Prostate gland (tissue), 2 donors: ENCODE measurements around the gene CACYBP.

Experiments used
- POLR2A ChIP-seq: fragments of 450-650 bp; IDR thresholded peaks from one replicate; pipeline ENCODE4 v1.6.1; 2016; ENCODE audit warnings: antibody characterized with exemption, mild to moderate bottlenecking
- TF ChIP-seq, protein P1 (sequence below), 4 experiments: fragments of 200-600 bp in 2 of 4; fragments of 450-650 bp in 2 of 4; sonication (generic) in 2 of 4; IDR thresholded peaks; 1 replicate in 3 of 4; 2 replicates in 1 of 4; pipeline ENCODE4 v1.5.1; 2016 to 2019; ENCODE audit warnings: antibody characterized with exemption in 4 of 4, mild to moderate bottlenecking in 2 of 4, moderate library complexity in 2 of 4

DNA sequence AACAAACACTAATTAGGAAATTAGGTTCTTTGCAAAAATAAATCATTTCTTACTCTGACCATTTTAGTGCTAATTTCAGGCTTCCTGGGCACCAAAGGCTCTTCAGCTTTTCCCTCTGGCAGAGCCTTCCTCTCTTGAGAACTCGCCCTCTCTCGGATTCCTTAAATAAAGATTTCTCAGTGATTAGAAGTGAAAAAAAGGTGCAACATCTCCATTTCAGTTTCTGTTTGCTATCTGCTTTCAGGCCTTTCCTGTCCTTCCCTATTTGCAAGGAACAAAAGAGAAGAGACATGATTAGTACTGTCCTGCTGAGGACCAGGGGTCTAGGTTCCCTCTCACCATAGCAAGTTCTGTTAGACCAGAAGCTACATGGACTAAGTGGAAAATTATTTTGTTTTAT is 27.8 kb upstream of the CACYBP start:
- TF ChIP-seq, protein P1, sequence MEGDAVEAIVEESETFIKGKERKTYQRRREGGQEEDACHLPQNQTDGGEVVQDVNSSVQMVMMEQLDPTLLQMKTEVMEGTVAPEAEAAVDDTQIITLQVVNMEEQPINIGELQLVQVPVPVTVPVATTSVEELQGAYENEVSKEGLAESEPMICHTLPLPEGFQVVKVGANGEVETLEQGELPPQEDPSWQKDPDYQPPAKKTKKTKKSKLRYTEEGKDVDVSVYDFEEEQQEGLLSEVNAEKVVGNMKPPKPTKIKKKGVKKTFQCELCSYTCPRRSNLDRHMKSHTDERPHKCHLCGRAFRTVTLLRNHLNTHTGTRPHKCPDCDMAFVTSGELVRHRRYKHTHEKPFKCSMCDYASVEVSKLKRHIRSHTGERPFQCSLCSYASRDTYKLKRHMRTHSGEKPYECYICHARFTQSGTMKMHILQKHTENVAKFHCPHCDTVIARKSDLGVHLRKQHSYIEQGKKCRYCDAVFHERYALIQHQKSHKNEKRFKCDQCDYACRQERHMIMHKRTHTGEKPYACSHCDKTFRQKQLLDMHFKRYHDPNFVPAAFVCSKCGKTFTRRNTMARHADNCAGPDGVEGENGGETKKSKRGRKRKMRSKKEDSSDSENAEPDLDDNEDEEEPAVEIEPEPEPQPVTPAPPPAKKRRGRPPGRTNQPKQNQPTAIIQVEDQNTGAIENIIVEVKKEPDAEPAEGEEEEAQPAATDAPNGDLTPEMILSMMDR (IDR thresholded peaks at IDR 0.05): no peak
- TF ChIP-seq POLR2A: no peak
